KMS-11 (cell line): ENCODE results near the gene TMEM30A.

Experiments
- H2AFZ ChIP-seq: fragments of 200-600 bp; sonication (generic); 2 replicates; pipeline ENCODE4 v1.6.1; 2016; ENCODE audit warnings: antibody characterized with exemption, mixed run types, low read depth
- H3K27ac ChIP-seq: fragments of 200-600 bp; sonication (generic); 2 replicates; pipeline ENCODE4 v1.6.1; 2016; ENCODE audit warnings: mild to moderate bottlenecking, mixed run types
- H3K27me3 ChIP-seq: fragments of 200-600 bp; sonication (generic); 2 replicates; pipeline ENCODE4 v1.6.1; 2017; ENCODE audit warnings: mild to moderate bottlenecking, low read depth, mixed run types, moderate library complexity; ENCODE audit not compliant: insufficient read depth
- H3K36me3 ChIP-seq: fragments of 200-600 bp; sonication (generic); 2 replicates; pipeline ENCODE4 v1.6.1; 2017; ENCODE audit warnings: mild to moderate bottlenecking, mixed run types; ENCODE audit not compliant: insufficient read depth
- H3K4me1 ChIP-seq: fragments of 200-600 bp; sonication (generic); 2 replicates; pipeline ENCODE4 v1.6.1; 2016; ENCODE audit warnings: mild to moderate bottlenecking, low read depth, mixed run types; ENCODE audit not compliant: poor library complexity, severe bottlenecking
- H3K4me2 ChIP-seq: fragments of 200-600 bp; sonication (generic); 2 replicates; pipeline ENCODE4 v1.7.0; 2016; ENCODE audit warnings: mild to moderate bottlenecking, mixed run types
- H3K4me3 ChIP-seq: fragments of 200-600 bp; sonication (generic); IDR thresholded peaks from 2 replicates; pipeline ENCODE4 v1.6.1; 2017; ENCODE audit warnings: low read depth, low read length, mixed read lengths; ENCODE audit not compliant: insufficient read depth
- H3K79me2 ChIP-seq: fragments of 200-600 bp; sonication (generic); 2 replicates; pipeline ENCODE4 v1.6.1; 2016; ENCODE audit warnings: low read depth, mixed run types; ENCODE audit not compliant: insufficient read depth
- H3K9ac ChIP-seq: fragments of 200-600 bp; sonication (generic); 2 replicates; pipeline ENCODE4 v1.6.1; 2016; ENCODE audit warnings: mild to moderate bottlenecking, mixed run types
- H4K20me1 ChIP-seq: fragments of 200-600 bp; sonication (generic); 2 replicates; pipeline ENCODE4 v1.6.1; 2016; ENCODE audit warnings: mild to moderate bottlenecking, mixed run types; ENCODE audit not compliant: insufficient read depth
- TF ChIP-seq, protein P1 (sequence below): fragments of 200-600 bp; sonication (generic); conservative IDR thresholded peaks from 2 replicates; pipeline ENCODE4 v1.6.1; 2017; ENCODE audit warnings: low read depth, mild to moderate bottlenecking, antibody characterized with exemption, low read length, moderate library complexity, mixed read lengths

TMEM30A gene

GRCh38 chr6:75275067-75275466 lies 9.5 kb downstream of the TMEM30A start:
- TF ChIP-seq, protein P1, sequence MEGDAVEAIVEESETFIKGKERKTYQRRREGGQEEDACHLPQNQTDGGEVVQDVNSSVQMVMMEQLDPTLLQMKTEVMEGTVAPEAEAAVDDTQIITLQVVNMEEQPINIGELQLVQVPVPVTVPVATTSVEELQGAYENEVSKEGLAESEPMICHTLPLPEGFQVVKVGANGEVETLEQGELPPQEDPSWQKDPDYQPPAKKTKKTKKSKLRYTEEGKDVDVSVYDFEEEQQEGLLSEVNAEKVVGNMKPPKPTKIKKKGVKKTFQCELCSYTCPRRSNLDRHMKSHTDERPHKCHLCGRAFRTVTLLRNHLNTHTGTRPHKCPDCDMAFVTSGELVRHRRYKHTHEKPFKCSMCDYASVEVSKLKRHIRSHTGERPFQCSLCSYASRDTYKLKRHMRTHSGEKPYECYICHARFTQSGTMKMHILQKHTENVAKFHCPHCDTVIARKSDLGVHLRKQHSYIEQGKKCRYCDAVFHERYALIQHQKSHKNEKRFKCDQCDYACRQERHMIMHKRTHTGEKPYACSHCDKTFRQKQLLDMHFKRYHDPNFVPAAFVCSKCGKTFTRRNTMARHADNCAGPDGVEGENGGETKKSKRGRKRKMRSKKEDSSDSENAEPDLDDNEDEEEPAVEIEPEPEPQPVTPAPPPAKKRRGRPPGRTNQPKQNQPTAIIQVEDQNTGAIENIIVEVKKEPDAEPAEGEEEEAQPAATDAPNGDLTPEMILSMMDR = no peak
- peaks cover 39% of the 10 kb centered on the region for H3K79me2 ChIP-seq
- H3K4me3 ChIP-seq = no peak overlapping the region
- H2AFZ ChIP-seq = no peak overlapping the region
- no peak overlapping the region for H3K27ac ChIP-seq
- no peaks in the 10 kb centered on the region for H3K4me1 ChIP-seq
- no peak overlapping the region for H3K4me2 ChIP-seq
- no peaks in the 10 kb centered on the region for H3K27me3 ChIP-seq
- H4K20me1 ChIP-seq = no peaks in the 10 kb centered on the region
- H3K9ac ChIP-seq = no peak overlapping the region
- H3K36me3 ChIP-seq = no peaks in the 10 kb centered on the region

DNA sequence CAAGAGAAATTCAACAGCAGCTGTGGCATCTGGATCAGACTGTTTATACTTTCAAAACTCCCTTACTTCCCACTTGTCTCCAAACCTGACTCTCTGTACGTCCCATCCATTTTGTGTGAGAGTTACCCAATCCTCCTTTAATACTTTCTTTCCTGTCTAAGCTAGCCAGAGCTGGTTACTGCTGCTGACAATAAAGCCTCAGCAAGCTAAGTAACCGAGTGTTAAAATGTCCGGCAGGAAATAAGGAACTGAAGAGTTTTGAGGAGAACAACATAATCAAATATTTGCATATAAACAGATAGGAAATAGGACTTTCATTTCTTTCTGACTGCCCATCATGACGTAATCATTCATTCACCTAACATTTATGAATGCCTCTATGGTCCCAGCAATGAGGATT lies 11.6 kb downstream of the TMEM30A start:
- H3K36me3 ChIP-seq = no peaks in the 10 kb centered on the region
- no peak overlapping the region for H3K4me3 ChIP-seq
- no peaks in the 10 kb centered on the region for H4K20me1 ChIP-seq
- no peak overlapping the region for H3K4me2 ChIP-seq
- peaks cover 21% of the 10 kb centered on the region for H3K79me2 ChIP-seq
- H3K27me3 ChIP-seq = no peaks in the 10 kb centered on the region
- no peak overlapping the region for H3K27ac ChIP-seq
- TF ChIP-seq, protein P1 = no peak
- no peak overlapping the region for H3K9ac ChIP-seq
- no peaks in the 10 kb centered on the region for H3K4me1 ChIP-seq
- no peak overlapping the region for H2AFZ ChIP-seq

- peaks cover 21% of the 10 kb centered on the region for H3K79me2 ChIP-seq
- no peaks in the 10 kb centered on the region for H4K20me1 ChIP-seq
- TF ChIP-seq, protein P1 = no peak
- H3K9ac ChIP-seq = no peak overlapping the region
- H2AFZ ChIP-seq = no peak overlapping the region
- H3K4me1 ChIP-seq = no peaks in the 10 kb centered on the region
- H3K4me3 ChIP-seq = no peak overlapping the region
- no peak overlapping the region for H3K27ac ChIP-seq
- no peaks in the 10 kb centered on the region for H3K27me3 ChIP-seq
- no peak overlapping the region for H3K4me2 ChIP-seq
- no peaks in the 10 kb centered on the region for H3K36me3 ChIP-seq
Observed at GRCh38 chr6:75272145-75272840, 12.3 kb downstream of the TMEM30A start.

- H2AFZ ChIP-seq = no peak overlapping the region
- peaks cover 5% of the 10 kb centered on the region; the same call in 1 of the 2 replicates for H3K79me2 ChIP-seq
- H3K36me3 ChIP-seq = no peaks in the 10 kb centered on the region
- no peaks in the 10 kb centered on the region for H4K20me1 ChIP-seq
- TF ChIP-seq, protein P1 = no peak
- no peaks in the 10 kb centered on the region for H3K27me3 ChIP-seq
- H3K4me1 ChIP-seq = no peaks in the 10 kb centered on the region
- no peak overlapping the region for H3K4me2 ChIP-seq
- no peak overlapping the region for H3K27ac ChIP-seq
- no peak overlapping the region for H3K4me3 ChIP-seq
- no peak overlapping the region for H3K9ac ChIP-seq
Observed at GRCh38 chr6:75268988-75269354, 15.6 kb downstream of the TMEM30A start.
